ENCODE data around the gene PCSK5. TPM values are rescaled to one million over a fixed set of nuclear protein-coding genes. Genes with fewer than 3 reads are reported as not detected.

Gene PCSK5
- total and polyA plus RNA-seq, 2 of the 8 experiments (the other 6 are each of a cell fraction or from before 2014, with no cell fraction given), result 5.5 to 10.7 TPM

GRCh38 chr9:76153339-76153738, 262.9 kb downstream of the PCSK5 start:
- Histone ChIP-seq H3K4ac (replicated peaks; ENCODE audit: insufficient read length, low read depth, low read length) (no peak overlapping the region), H2BK20ac (ENCODE audit: low read length) (no peak overlapping the region), H3K27me3 (replicated peaks in 1 of 4; ENCODE audit: control insufficient read depth in 3 of 4, extremely low read depth in 1 of 4, insufficient read depth in 3 of 4, low read length in 3 of 4) (no peaks in the 10 kb centered on the region), H3K27ac (ENCODE audit: low read depth, low read length) (no peak overlapping the region), H3K14ac (ENCODE audit: insufficient read length) (no peak overlapping the region), H4K8ac (ENCODE audit: extremely low read depth, insufficient read depth, low read length) (no peak overlapping the region), H2AFZ (ENCODE audit: low read length) (no peak overlapping the region), H3K4me2 (ENCODE audit: insufficient read depth in 1 of 2, low read depth in 2 of 2, low read length in 2 of 2) (no peak overlapping the region), H2BK120ac (replicated peaks; ENCODE audit: low read depth, low read length) (no peak overlapping the region), H4K91ac (replicated peaks; ENCODE audit: insufficient read length, low read length) (no peak overlapping the region), H4K20me1 (replicated peaks in 1 of 2; ENCODE audit: control insufficient read depth in 1 of 2, insufficient read depth in 2 of 2, low read length in 2 of 2) (no peaks in the 10 kb centered on the region), H3K4me1 (replicated peaks in 1 of 4; ENCODE audit: control insufficient read depth in 3 of 4, insufficient read depth in 4 of 4, low read length in 3 of 4) (0 out of 7 replicates have a peak, but pooled peaks cover 0 to 3% (median 0%) of the 10 kb centered on the region in 4 experiments), H4K5ac (ENCODE audit: insufficient read length, low read depth, low read length) (no peak overlapping the region), H3K9me3 (ENCODE audit: insufficient read depth in 2 of 2, low read depth in 1 of 2, low read length in 1 of 2) (no peaks in the 10 kb centered on the region), H3K4me3 (ENCODE audit: extremely low read depth in 1 of 4, insufficient read depth in 2 of 4, low read depth in 3 of 4, low read length in 4 of 4) (no peak overlapping the region), H3K9ac (replicated peaks in 1 of 4; ENCODE audit: extremely low read depth in 1 of 4, low read depth in 3 of 4, low read length in 3 of 4) (no peak overlapping the region), H2BK12ac (ENCODE audit: low read depth, low read length) (no peak overlapping the region), H2BK5ac (ENCODE audit: low read depth, low read length) (no peak overlapping the region), H3K79me1 (ENCODE audit: low read depth, low read length) (no peaks in the 10 kb centered on the region), H3K36me3 (ENCODE audit: control insufficient read depth in 2 of 4, insufficient read depth in 4 of 4, low read length in 3 of 4) (no peaks in the 10 kb centered on the region), H3K23ac (ENCODE audit: insufficient read length) (no peak overlapping the region), H3K56ac (replicated peaks; ENCODE audit: insufficient read length, low read depth, low read length) (no peak overlapping the region), H3K18ac (ENCODE audit: extremely low read depth, low read length) (no peak overlapping the region), H2BK15ac (ENCODE audit: low read length) (no peak overlapping the region), H3K79me2 (ENCODE audit: control insufficient read depth in 1 of 2, insufficient read depth in 2 of 2, low read length in 2 of 2) (no peaks in the 10 kb centered on the region), H2AK5ac (ENCODE audit: low read depth, low read length) (no peak overlapping the region), H3K23me2 (ENCODE audit: low read depth, low read length) (no peaks in the 10 kb centered on the region)
- DNase-seq (ENCODE audit: low read depth in 1 of 2, low spot score in 2 of 2) (no peak), FAIRE-seq (no peak)
- POLR2A ChIA-PET (ENCODE audit: partially characterized antibody), result no interaction called here
- CTCF ChIA-PET (ENCODE audit: partially characterized antibody), result no interaction called here
- WGBS, 2 experiments (ENCODE audit: extremely low coverage in 1 of 2, insufficient coverage in 1 of 2, insufficient read length in 1 of 2, insufficient replicate concordance in 2 of 2, low coverage in 1 of 2, low lambda C conversion rate in 2 of 2, missing lambda C conversion rate in 1 of 2), result 93% methylated on average over 6 of the region's 6 CpGs; no CpG with 5 or more reads in 1 of the 2 experiments
- no peak for TF ChIP-seq ZNF274 (IDR thresholded peaks at IDR 0.05; ENCODE audit: borderline replicate concordance, extremely low read depth, low read length)
- TF ChIP-seq CBX5 (IDR thresholded peaks at IDR 0.05; ENCODE audit: low read depth, low read length), result no peak
- TF ChIP-seq MAX (IDR thresholded peaks at IDR 0.05), result no peak
- no peak for TF ChIP-seq CREB1 (IDR thresholded peaks at IDR 0.05)
- no peak for TF ChIP-seq CTBP2 (IDR thresholded peaks at IDR 0.05; ENCODE audit: borderline replicate concordance, insufficient read depth, insufficient read length, low read length)
- no peak for TF ChIP-seq SP2 (IDR thresholded peaks at IDR 0.05; ENCODE audit: low read length)
- TF ChIP-seq SAP30 (IDR thresholded peaks at IDR 0.05; ENCODE audit: insufficient read depth, insufficient replicate concordance, low read length), result no peak
- TF ChIP-seq FOSL1 (IDR thresholded peaks at IDR 0.05; ENCODE audit: insufficient read depth, low read depth, low read length), result no peak
- no peak for TF ChIP-seq EGR1 (IDR thresholded peaks at IDR 0.05; ENCODE audit: borderline replicate concordance, low read depth, low read length)
- TF ChIP-seq ATF3 (IDR thresholded peaks at IDR 0.05; ENCODE audit: insufficient read depth, low read depth, low read length), result no peak
- TF ChIP-seq ASH2L (IDR thresholded peaks at IDR 0.05; ENCODE audit: low read length), result no peak
